ENCODE data around the gene PEF1. TPM values are rescaled to one million over a fixed set of nuclear protein-coding genes. Genes with fewer than 3 reads are reported as not detected.

PEF1 gene
- total RNA-seq: 100 to 1,000 TPM; 180 to 355 (median 312) TPM

- intact Hi-C loops (cut with DNase I): no loop called here
- 0 to 1% methylated on average over 30 to 32 of the region's 56 CpGs for WGBS, 2 donors
- no peaks in the 10 kb centered on the region for H3K27me3 ChIP-seq
- DNase-seq: peak; percentile 99
- peaks cover 57 to 80% of the 10 kb centered on the region in 2 donors for H3K4me1 ChIP-seq
- no peaks in the 10 kb centered on the region for H3K36me3 ChIP-seq
- H3K9me3 ChIP-seq: no peaks in the 10 kb centered on the region
- H3K4me3 ChIP-seq (replicated peaks in 1 of 3): peak within 1 kb of the TSS; percentile 69 to 94 (median 70)
- TF ChIP-seq, protein P1, sequence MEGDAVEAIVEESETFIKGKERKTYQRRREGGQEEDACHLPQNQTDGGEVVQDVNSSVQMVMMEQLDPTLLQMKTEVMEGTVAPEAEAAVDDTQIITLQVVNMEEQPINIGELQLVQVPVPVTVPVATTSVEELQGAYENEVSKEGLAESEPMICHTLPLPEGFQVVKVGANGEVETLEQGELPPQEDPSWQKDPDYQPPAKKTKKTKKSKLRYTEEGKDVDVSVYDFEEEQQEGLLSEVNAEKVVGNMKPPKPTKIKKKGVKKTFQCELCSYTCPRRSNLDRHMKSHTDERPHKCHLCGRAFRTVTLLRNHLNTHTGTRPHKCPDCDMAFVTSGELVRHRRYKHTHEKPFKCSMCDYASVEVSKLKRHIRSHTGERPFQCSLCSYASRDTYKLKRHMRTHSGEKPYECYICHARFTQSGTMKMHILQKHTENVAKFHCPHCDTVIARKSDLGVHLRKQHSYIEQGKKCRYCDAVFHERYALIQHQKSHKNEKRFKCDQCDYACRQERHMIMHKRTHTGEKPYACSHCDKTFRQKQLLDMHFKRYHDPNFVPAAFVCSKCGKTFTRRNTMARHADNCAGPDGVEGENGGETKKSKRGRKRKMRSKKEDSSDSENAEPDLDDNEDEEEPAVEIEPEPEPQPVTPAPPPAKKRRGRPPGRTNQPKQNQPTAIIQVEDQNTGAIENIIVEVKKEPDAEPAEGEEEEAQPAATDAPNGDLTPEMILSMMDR (IDR thresholded peaks at IDR 0.05): peak in 2 of 6 experiments; percentile 18 to 25
- TF ChIP-seq POLR2A (IDR thresholded peaks at IDR 0.05): peak; percentile 93 to 98
- peak within 1 kb of the TSS; percentile 91 to 99 (median 98) for H3K27ac ChIP-seq
Measured at GRCh38 chr1:31644560-31645273, at the start of gene PEF1. Gene PEF1 (minus strand): TSS chr1:31644876. CDS start chr1:31644864, 12 bp downstream.

- 78 to 83% methylated on average over 10 of the region's 10 CpGs for WGBS, 2 donors
- no peak overlapping the region for H3K27ac ChIP-seq
Measured at GRCh38 chr1:31693231-31693630, 48.6 kb upstream of the PEF1 start.

DNA sequence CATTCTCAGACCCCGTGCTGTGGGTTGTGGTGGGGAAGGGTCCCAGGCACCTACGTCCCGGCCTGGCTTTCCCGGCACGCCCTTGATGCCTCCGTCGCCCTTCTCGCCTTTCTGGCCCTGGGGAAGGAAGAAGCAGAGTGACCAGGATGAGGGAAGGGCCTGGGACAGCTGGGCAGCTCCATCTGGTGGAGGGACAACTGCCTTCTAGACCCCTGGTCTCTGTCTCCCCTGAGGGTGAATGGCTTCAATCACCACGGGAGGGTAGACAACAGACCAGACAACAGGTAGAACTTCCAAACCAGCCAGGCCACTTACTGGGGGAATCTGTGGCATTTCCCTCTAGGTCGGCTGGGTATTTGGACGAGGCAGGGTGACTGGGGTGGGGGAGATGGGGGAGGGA is 47.3 kb upstream of the PEF1 start:
- Histone ChIP-seq H3K4me3 (replicated peaks in 1 of 3) (no peak overlapping the region), H3K9me3 (no peaks in the 10 kb centered on the region), H3K4me1 (peaks cover 0 to 12% of the 10 kb centered on the region in 2 donors), H3K27me3 (no peaks in the 10 kb centered on the region), H3K27ac (no peak overlapping the region), H3K36me3 (no peaks in the 10 kb centered on the region)
- no peak for TF ChIP-seq POLR2A (IDR thresholded peaks at IDR 0.05)
- TF ChIP-seq, protein P1 (IDR thresholded peaks at IDR 0.05): no peak
- no peak for DNase-seq
- 83 to 87% methylated on average over 9 to 10 of the region's 11 CpGs for WGBS, 2 donors
- intact Hi-C loops (cut with DNase I): no loop called here

More at GRCh38 chr1:31693231-31693630, 48.6 kb upstream of the PEF1 start:
- Histone ChIP-seq H3K4me3 (replicated peaks in 1 of 3) (no peak overlapping the region), H3K4me1 (peaks cover 0 to 12% of the 10 kb centered on the region in 2 donors), H3K36me3 (no peaks in the 10 kb centered on the region), H3K9me3 (no peaks in the 10 kb centered on the region), H3K27me3 (no peaks in the 10 kb centered on the region)
- DNase-seq: no peak
- intact Hi-C loops (cut with DNase I): no loop called here
- TF ChIP-seq POLR2A (IDR thresholded peaks at IDR 0.05): no peak
- TF ChIP-seq, protein P1 (IDR thresholded peaks at IDR 0.05): no peak

- Histone ChIP-seq H3K9me3 (no peaks in the 10 kb centered on the region), H3K4me3 (replicated peaks in 1 of 3) (no peak overlapping the region), H3K27ac (no peak overlapping the region), H3K36me3 (no peaks in the 10 kb centered on the region), H3K4me1 (peaks cover 0 to 7% of the 10 kb centered on the region in 2 donors), H3K27me3 (no peaks in the 10 kb centered on the region)
- no peak for DNase-seq
- TF ChIP-seq, protein P1 (IDR thresholded peaks at IDR 0.05): no peak
- TF ChIP-seq POLR2A (IDR thresholded peaks at IDR 0.05): no peak
- WGBS, 2 donors: 90 to 93% methylated on average over 2 to 3 of the region's 4 CpGs
- intact Hi-C loops (cut with DNase I): no loop called here
Measured at GRCh38 chr1:31691446-31691845, 46.8 kb upstream of the PEF1 start.

DNA sequence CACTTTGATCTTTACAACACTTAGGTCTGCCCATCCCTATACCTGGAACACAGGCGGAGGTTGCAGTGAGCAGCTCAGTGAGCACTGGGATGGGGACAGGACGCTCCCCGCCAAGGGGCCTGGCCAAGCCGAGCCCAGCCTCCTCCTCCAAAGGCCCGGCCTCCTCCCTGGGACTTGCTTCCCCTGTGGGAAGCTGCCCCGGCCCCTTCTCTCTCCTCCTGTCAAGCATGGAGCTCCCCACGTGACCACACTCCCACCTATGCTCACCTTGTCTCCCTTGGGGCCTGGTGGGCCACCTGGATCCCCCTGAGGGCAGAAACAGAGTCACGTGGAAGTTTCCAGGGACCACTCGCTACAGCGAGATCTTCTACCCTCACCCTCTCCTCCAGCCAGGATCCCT is 46.2 kb upstream of the PEF1 start:
- 80 to 91% methylated on average over 9 to 10 of the region's 10 CpGs for WGBS, 2 donors
- intact Hi-C loops (cut with DNase I): no loop called here
- Histone ChIP-seq H3K36me3 (no peaks in the 10 kb centered on the region), H3K4me3 (replicated peaks in 1 of 3) (no peak overlapping the region), H3K4me1 (peaks cover 0 to 2% of the 10 kb centered on the region in 2 donors), H3K27ac (no peak overlapping the region), H3K9me3 (no peaks in the 10 kb centered on the region), H3K27me3 (no peaks in the 10 kb centered on the region)
- no peak for DNase-seq
- TF ChIP-seq, protein P1 (IDR thresholded peaks at IDR 0.05): no peak
- TF ChIP-seq POLR2A (IDR thresholded peaks at IDR 0.05): no peak

Measured in thyroid gland (tissue), 4 donors.